ENCODE measurements around the gene CKMT1A.
"Not testable (repeated sequence)": the region's sequence is repeated elsewhere in the genome, so short reads cannot be mapped to it uniquely, and the experiment has no call there.

CKMT1A gene

GRCh38 chr15:43693148-43694022, at the start of gene CKMT1A:
CKMT1A (plus strand) TSS chr15:43693859; CDS start chr15:43694051, 192 bp downstream.
- not testable (repeated sequence) for H3K27ac ChIP-seq

GRCh38 chr15:43648649-43649429, 44.8 kb upstream of the CKMT1A start, which contains the start of gene CATSPER2:
CATSPER2 (minus strand) TSS chr15:43648844; CDS start chr15:43648061, 783 bp downstream.
- no peak within 1 kb of the TSS for H3K27ac ChIP-seq
- TF ChIP-seq CTCF (conservative IDR thresholded peaks at IDR 0.05), result no peak

GRCh38 chr15:43649430-43649926, 44.2 kb upstream of the CKMT1A start:
- not testable (repeated sequence) for H3K27ac ChIP-seq

- not testable (repeated sequence) for H3K27ac ChIP-seq
These were observed 33.9 kb upstream of the CKMT1A start for GRCh38 chr15:43659727-43660126.

GRCh38 chr15:43662293-43662692, 31.4 kb upstream of the CKMT1A start:
- not testable (repeated sequence) for H3K27ac ChIP-seq

GRCh38 chr15:43663333-43663732, 30.3 kb upstream of the CKMT1A start:
- H3K27ac ChIP-seq, result not testable (repeated sequence)

GRCh38 chr15:43666177-43666576, 27.5 kb upstream of the CKMT1A start:
- not testable (repeated sequence) for H3K27ac ChIP-seq

- not testable (repeated sequence) for H3K27ac ChIP-seq
These were observed 19.5 kb upstream of the CKMT1A start for GRCh38 chr15:43674175-43674574.

GRCh38 chr15:43689604-43690301, 3.9 kb upstream of the CKMT1A start:
- H3K27ac ChIP-seq, result not testable (repeated sequence)

- not testable (repeated sequence) for H3K27ac ChIP-seq
These were observed 980 bp upstream of the CKMT1A start for GRCh38 chr15:43692679-43693078.

GRCh38 chr15:43702174-43702573, 8.5 kb downstream of the CKMT1A start:
- no peak overlapping the region for H3K27ac ChIP-seq
- no peak for TF ChIP-seq CTCF (conservative IDR thresholded peaks at IDR 0.05)

- H3K27ac ChIP-seq, result no peak overlapping the region
- TF ChIP-seq CTCF (conservative IDR thresholded peaks at IDR 0.05), result no peak
These were observed 9.2 kb downstream of the CKMT1A start for GRCh38 chr15:43702701-43703424.

GRCh38 chr15:43710431-43711131, 16.9 kb downstream of the CKMT1A start:
- not testable (repeated sequence) for H3K27ac ChIP-seq

Measured in VCaP (cell line).